Tibial artery (tissue), 4 donors: ENCODE results near the gene DDX24.

Experiments
- DNase-seq, 2 donors: peaks; one replicate each; pipeline ENCODE4 v3.0.0-alpha.2; 2019
- H3K27ac ChIP-seq, 2 donors: fragments of 200-600 bp; sonication (generic) in 1 of 2; 1 replicate in 1 of 2; 2 replicates in 1 of 2; pipeline ENCODE4 v1.5.1; 2018 to 2019; ENCODE audit warnings: mild to moderate bottlenecking in 1 of 2
- H3K27me3 ChIP-seq, 2 donors: fragments of 200-600 bp; sonication (generic) in 1 of 2; one replicate each; pipeline versions ENCODE4 v1.5.1 to v1.6.0; 2016 to 2019
- H3K36me3 ChIP-seq, 3 donors: fragments of 200-600 bp; sonication (generic) in 2 of 3; one replicate each; pipeline ENCODE4 v1.5.1; 2016 to 2019; ENCODE audit warnings: mild to moderate bottlenecking in 2 of 3
- H3K4me1 ChIP-seq, 4 donors: fragments of 200-600 bp; sonication (generic) in 2 of 4; 1 replicate in 3 of 4; 2 replicates in 1 of 4; pipeline ENCODE4 v1.5.1; 2016 to 2019
- H3K4me3 ChIP-seq, 2 donors: fragments of 200-600 bp; sonication (generic) in 1 of 2; 1 replicate in 1 of 2; 2 replicates in 1 of 2; pipeline ENCODE4 v1.5.1; 2018 to 2019; ENCODE audit warnings: mild to moderate bottlenecking in 2 of 2
- H3K9me3 ChIP-seq, 3 donors: fragments of 200-600 bp; sonication (generic) in 1 of 3; one replicate each; pipeline ENCODE4 v1.5.1; 2016 to 2019
- CTCF ChIP-seq, 2 experiments: fragments of 200-600 bp in 1 of 2; fragments of 450-650 bp in 1 of 2; IDR thresholded peaks; one replicate each; pipeline ENCODE4 v1.5.1; 2017 to 2019; ENCODE audit warnings: antibody characterized with exemption in 2 of 2, mild to moderate bottlenecking in 1 of 2, moderate library complexity in 1 of 2
- intact Hi-C: fragments of 100-400 bp; cut with DNase I; formaldehyde crosslinking; loops from one replicate; pipeline ENCODE4 v1.15.0; 2023; ENCODE audit warnings: low total_unique reads

Gene DDX24

GRCh38 chr14:94050231-94050880 lies 30.6 kb downstream of the DDX24 start:
- DNase-seq = peak in 1 of 2 donors; percentile 63
- Histone ChIP-seq H3K27me3 (no peaks in the 10 kb centered on the region), H3K4me3 (no peak overlapping the region), H3K9me3 (no peaks in the 10 kb centered on the region), H3K36me3 (peaks cover 82 to 100% (median 100%) of the 10 kb centered on the region in 3 donors), H3K4me1 (no peaks in the 10 kb centered on the region), H3K27ac (no peak overlapping the region)
- intact Hi-C loops = no loop called here
- TF ChIP-seq CTCF (IDR thresholded peaks at IDR 0.05) = no peak

DNA sequence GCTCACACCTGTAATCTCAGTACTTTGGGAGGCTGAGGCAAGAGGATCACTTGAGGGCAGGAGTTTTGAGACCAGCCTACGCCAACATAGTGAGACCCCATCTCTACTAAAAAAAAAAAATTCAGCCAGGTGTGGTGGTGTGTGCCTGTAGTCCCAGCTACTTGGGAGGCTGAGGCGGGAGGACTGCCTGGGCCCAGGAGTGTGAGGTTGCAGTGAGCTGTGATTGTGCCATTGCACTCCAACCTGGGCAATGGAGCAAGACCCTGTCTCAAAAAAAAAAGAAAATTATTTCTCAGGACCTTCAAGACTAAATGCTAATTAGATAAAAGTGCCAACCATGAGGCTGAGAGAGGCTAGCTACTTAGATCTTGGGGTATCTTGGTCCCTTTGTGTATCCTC lies 31.4 kb downstream of the DDX24 start:
- intact Hi-C loops = no loop called here
- no peak for TF ChIP-seq CTCF (IDR thresholded peaks at IDR 0.05)

DNA sequence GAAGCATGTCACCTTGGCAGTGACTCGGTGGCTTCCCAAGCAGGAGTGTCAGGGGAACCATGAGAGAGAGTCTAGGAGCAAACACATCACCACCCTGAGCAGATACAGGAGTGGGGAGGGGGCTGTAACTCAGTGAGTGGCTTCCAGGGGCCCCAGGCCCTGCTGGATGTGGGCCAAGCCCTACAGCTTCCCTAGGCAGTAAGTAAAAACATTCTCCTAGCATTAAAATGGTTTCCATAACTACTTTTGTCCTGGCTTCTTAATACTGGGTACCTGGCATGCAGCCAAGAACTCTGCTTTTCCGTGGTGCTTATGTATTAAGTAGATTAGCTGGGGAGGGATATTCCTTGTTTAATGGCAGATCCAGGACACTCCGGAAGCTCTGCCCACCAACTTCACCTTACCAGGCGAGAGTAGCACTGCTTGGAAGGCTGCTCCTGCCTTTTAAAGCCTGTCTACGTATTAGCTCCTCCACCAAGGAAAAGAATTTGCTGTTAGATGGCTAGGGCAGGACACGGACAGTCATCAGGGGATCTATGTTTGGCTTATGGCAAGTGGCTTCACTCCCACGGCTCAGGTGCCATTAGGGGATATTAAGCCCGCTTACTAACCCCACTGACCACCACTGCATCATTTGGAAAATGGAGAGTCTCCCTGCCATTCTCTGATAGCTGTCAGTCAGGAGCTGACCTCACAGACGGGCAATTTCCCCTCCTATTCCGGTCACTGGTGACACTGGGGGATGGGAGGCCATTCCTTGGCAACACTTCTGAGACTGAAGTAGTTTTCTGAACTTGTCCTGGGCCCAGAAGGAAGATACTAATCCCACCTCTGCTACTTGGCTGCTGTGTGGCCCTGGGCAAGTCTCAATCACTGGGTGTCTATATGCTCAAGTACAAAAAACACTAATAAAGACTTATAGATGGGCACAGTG lies 32.0 kb downstream of the DDX24 start:
- Histone ChIP-seq H3K4me3 (no peak overlapping the region), H3K9me3 (no peaks in the 10 kb centered on the region), H3K27me3 (no peaks in the 10 kb centered on the region), H3K36me3 (peaks cover 68 to 100% (median 100%) of the 10 kb centered on the region in 3 donors), H3K27ac (no peak overlapping the region), H3K4me1 (no peaks in the 10 kb centered on the region)
- no peak for TF ChIP-seq CTCF (IDR thresholded peaks at IDR 0.05)
- DNase-seq = peak in 1 of 2 donors; percentile 56
- intact Hi-C loops = no loop called here

More for the DNA sequence above, 31.4 kb downstream of the DDX24 start:
- H3K4me1 ChIP-seq = no peaks in the 10 kb centered on the region
- H3K27ac ChIP-seq = no peak overlapping the region
- no peaks in the 10 kb centered on the region for H3K9me3 ChIP-seq
- no peaks in the 10 kb centered on the region for H3K27me3 ChIP-seq
- no peak for DNase-seq
- peaks cover 75 to 100% (median 100%) of the 10 kb centered on the region in 3 donors for H3K36me3 ChIP-seq
- H3K4me3 ChIP-seq = no peak overlapping the region

DNA sequence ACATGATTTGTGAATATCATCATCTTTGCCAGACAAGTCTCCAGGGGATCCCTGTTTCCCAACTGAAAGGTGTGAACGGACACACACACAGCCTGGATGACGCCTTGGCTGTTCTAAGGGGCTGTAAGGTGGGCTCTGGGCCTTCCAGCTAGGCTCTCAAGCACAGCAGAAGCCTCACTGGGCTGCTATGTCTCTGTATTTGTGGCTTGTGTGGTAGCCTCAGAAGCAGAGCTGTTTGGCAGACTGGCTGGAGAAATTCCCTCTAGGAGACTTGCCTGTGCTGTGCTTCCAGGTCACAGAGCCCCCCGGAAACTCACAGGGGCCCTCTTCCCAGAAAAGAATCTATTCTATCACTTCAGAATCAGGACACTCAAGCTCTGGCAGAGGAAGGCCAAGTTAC lies 33.4 kb downstream of the DDX24 start:
- intact Hi-C loops = no loop called here
- H3K36me3 ChIP-seq = peaks cover 58 to 95% (median 89%) of the 10 kb centered on the region in 3 donors
- H3K9me3 ChIP-seq = no peaks in the 10 kb centered on the region
- DNase-seq = peak in 1 of 2 donors; percentile 9
- H3K4me3 ChIP-seq = no peak overlapping the region
- H3K4me1 ChIP-seq = peaks cover 0 to 2% (median under 1%) of the 10 kb centered on the region in 4 donors
- H3K27ac ChIP-seq = no peak overlapping the region
- TF ChIP-seq CTCF (IDR thresholded peaks at IDR 0.05) = no peak
- H3K27me3 ChIP-seq = no peaks in the 10 kb centered on the region

- intact Hi-C loops = no loop called here
- TF ChIP-seq CTCF (IDR thresholded peaks at IDR 0.05) = no peak
- no peaks in the 10 kb centered on the region for H3K9me3 ChIP-seq
- H3K4me3 ChIP-seq = no peak overlapping the region
- no peaks in the 10 kb centered on the region for H3K27me3 ChIP-seq
- no peak overlapping the region for H3K27ac ChIP-seq
- peaks cover 51 to 87% (median 81%) of the 10 kb centered on the region in 3 donors for H3K36me3 ChIP-seq
- peaks cover 0 to 10% (median 5%) of the 10 kb centered on the region in 4 donors for H3K4me1 ChIP-seq
- DNase-seq = peak in 1 of 2 donors; percentile 53
Measured at GRCh38 chr14:94046696-94047250, 34.2 kb downstream of the DDX24 start.
